Lung microvascular endothelial cell (primary cell): ENCODE measurements around the gene SYT10. TPM values are rescaled to one million over a fixed set of nuclear protein-coding genes. Genes with fewer than 3 reads are reported as not detected.
"Not testable (repeated sequence)": the region's sequence is repeated elsewhere in the genome, so short reads cannot be mapped to it uniquely, and the experiment has no call there.

Source experiments
- DNase-seq, 2 donors: peaks; one replicate each; pipeline versions ENCODE4 v3.0.0 to v3.0.0-alpha.2; 2010; ENCODE audit warnings: low read depth in 2 of 2
- total RNA-seq: library from RNA; depleted of rRNA; stranded (reverse); fragments of >200 nt; gene quantifications from 2 replicates; pipeline ENCODE4 v1.2.1, GENCODE V29; 2014

The SYT10 gene
- total RNA-seq, 1 donor from 2014 or later = not detected

- DNase-seq = no peak
Measured at GRCh38 chr12:33357181-33357580, 82.4 kb downstream of the SYT10 start.

DNA sequence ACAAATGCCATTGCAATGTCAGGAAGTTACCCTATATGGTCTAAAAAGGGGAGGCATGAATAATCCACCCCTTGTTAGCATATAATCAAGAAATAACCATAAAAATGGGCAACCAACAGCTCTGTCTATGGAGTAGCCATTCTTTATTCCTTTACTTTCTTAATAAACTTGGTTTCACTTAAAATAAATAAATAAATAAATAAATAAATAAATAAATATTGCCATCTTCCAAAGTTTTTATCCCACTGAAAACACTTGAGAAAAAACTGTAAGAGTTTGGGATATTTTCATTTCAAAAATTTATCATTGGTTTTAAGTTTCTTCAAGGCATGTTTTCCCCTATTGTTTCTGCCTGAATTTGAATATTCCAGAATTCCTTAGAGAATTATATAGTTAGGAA lies 89.8 kb downstream of the SYT10 start:
- DNase-seq = no peak

GRCh38 chr12:33331961-33332398 lies 107.6 kb downstream of the SYT10 start:
- not testable (repeated sequence) for DNase-seq

- DNase-seq = no peak
Measured at GRCh38 chr12:33330940-33331339, 108.7 kb downstream of the SYT10 start.
